HG02798 (cell line): ENCODE data around the gene CNTFR.

Experiments
- ATAC-seq: cut with Tn5 transposase; IDR thresholded peaks from one replicate; pipeline ENCODE4 v1.9.1; 2021; ENCODE audit warnings: mild to moderate bottlenecking; ENCODE audit not compliant: unreplicated experiment, poor library complexity

Gene CNTFR

DNA sequence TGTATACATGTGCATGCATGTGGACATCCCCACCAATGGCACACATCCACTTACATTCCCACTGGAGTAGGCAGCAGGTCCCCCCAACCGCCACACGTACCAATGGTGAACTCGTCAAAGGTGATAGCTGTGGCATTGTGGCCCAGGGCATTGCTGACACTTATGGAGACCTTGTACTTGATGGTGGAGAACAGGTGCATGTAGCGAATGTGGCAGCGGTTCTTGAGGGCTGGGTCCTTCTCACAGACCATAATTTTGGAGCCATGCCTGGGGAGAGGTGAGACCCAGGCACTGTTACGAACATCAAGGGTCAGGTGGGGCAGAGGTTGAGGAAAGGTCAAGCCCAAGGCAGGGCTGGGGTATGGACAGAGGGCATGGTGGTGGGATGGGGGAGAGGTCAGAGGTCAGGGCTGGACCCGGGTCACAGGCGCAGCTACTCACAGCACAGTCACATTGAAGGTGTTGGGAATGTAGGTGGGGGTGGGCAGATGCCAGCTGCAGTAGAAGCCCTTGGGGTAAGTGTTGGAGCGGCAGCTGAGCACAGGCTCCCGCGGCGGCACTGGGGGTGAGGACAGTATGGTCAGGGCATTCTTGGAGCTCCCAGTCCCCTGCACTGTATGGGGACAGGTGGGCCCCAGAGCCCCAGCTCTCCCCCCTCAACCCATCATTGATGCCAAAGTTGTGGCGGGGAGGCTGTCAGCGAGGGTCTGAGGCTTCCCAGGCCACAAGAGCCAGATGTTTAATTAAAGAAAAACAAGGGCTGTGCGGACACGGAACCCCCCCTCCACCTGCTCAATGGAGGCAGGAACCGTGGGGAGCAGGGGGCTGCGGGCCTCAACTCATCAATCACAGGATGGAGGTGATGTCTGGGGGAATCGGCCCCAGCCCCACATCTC, 31.9 kb downstream of the CNTFR start:
- no peak for ATAC-seq

DNA sequence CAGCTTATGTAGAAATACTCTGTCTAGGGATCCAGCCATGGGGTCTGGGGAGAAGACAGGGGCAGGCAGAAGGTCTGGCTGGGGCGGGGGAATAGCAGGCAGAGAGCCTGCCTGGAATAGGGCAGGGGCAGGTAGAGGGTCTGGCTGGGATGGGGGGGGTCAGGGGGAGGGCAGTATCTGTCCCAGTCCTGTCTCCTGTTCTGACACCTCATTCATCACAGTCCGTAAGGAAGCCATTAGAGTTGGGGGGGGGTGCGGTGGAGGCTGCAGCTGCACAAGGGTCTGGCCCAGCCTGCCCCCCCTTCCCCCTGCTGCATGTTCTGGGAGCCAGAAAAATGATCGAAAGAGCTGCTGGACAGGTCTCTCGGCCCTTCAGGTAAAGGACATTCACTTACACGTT, 32.6 kb downstream of the CNTFR start:
- ATAC-seq: no peak

GRCh38 chr9:34555936-34556525, 33.5 kb downstream of the CNTFR start:
- ATAC-seq: no peak

DNA sequence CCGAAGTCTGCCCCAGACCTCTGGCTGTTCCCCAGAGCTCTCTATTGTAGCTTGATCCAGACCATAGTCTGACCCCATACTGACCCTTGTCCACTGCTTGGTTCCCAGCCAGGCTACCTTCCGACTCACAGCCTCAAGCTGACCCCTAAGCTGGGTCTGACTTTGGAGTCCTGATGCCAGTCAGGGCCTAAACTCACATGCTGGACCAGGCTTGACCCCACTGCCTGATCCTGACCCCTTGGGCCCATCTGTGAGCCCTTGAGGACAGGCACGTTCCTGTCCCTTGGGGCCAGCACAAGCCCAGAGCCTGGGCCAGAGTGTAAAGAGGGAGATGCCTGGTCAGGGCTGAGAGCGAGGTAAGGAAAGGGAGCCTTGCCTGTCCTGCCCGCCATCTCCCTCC, 34.0 kb downstream of the CNTFR start:
- no peak for ATAC-seq

DNA sequence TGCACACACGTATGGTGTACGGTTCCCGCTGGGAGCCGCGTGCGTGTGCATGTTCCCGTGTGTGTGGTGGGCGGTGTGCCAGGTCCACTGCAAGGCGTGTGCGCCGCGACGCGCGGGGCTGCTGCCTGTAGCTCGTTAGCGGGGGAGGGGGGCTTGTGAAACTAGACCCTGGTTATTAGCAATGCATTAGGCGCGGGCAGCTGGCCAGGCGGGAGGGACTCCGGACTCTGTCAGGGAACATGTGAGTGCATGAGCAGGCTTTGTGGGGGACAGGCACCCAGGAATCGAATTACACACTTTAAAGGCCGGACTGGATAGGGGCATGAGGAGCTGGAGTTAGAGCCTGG, 34.5 kb downstream of the CNTFR start:
- ATAC-seq: no peak

- ATAC-seq: no peak
Measured at GRCh38 chr9:34554211-34555001, 35.1 kb downstream of the CNTFR start.

DNA sequence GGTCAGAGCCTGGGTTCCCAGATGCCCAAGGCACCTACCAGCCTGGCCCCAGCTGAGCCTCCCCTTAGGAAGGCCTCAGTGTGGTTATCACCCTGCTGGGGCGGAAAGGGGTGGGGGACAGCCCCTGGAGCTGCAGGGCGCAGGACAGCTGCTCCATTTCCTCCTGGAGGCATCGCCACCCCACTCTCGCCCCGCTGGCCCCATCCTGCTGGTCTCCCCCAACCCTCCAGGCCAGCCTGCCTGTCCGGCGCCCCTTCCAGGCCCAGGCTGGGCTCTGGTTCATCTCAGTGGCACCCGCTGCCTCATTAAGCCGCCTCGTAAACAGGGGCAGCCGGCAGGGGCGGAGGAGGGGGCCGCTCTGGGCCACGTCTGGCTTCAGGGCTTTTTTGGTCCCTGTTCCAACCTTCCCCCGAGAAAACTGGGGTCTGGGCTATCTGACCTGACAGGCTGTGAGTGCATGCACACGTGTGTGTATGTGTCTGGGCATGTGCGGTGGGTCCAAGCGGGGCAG, 36.0 kb downstream of the CNTFR start:
- ATAC-seq: no peak

DNA sequence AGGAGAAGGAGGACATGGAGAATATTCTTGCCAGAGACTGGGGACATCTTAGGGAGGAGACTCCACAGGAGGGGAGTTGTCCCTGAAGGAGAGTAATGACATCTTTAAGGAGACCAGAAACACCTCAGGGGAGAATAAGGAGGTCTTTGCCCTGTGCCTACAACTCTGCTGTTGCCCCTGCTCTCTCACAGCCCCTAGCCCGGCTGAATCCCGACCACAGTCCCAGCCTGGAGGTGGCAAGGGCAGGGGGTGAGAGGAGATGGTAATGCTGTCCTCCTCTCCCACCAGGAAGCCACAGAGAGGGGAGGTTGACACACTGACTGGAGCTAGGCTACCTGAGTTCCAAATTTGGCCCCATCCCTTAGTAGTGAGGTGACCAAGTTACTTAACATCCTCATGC, 36.5 kb downstream of the CNTFR start:
- no peak for ATAC-seq

- no peak for ATAC-seq
Measured at GRCh38 chr9:34552606-34552981, 36.9 kb downstream of the CNTFR start.

DNA sequence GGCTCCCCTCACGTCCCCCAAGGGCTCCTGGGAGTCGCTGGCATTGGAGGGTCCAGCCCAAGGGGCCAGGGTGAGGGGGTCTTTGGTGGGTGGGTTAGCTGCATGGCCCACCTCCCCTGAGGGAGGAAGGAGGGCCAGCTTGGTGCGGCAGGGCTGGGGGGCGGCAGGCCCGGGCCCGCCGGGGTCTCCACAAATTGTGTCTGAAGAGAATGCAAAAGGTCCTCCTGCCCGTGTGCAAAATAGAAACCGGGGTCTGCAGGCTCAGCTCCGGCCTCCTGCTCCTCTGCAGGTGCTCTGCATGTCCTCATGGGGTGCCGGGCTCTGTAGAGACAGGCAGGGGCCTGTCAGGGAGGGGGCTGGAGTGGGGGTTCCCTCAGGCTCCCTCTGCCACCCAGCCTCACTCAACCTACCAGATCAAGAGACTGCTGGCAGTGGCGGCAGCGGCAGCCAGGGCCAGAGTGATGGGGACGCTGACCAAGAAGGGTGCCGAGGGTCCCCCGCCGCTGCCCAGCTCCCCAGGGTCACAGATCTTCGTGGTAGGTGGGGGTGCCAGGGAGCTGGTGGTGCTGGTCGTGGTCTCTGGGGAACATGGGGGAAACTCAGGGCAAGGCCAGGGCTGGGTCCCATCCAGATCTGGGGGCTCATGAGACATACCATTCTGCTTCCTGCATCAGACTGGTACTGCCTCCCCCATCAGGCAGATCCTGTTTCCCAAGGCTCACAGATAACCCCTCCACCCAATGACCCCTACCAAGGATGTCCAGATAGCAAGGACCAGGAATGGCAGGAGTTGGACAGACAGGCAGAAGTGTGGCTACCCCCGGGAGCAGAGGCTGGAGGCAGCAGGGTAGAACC, 37.5 kb downstream of the CNTFR start:
- no peak for ATAC-seq

DNA sequence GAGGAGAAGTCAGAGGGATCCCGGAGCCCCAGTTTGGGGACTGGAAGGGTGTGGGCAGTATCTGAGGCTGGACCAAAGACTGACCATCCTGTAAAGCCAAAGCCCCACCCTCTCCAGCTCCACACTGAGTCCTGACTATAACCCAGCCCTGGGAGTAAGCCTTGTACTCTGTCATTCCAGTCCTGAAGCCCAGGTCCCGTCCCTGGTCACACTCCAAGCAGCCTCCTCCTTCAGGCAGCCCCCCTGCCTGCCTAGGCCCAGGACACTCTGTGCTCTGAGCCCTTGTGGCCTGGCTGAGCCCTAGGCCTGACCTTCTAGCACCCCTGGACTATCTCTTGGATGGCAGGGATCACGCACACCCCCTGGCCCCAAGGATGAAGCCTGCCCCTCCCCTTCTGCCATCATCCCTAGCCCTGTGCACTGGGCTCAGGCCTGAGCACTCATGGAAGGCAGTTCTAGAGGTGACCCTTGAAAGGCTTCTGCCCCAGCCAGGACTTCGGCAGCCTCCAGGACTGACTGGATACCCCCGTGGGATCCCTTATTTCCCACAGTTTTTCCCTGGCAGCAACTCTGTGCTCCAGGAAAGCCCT, 38.7 kb downstream of the CNTFR start:
- no peak for ATAC-seq

GRCh38 chr9:34550016-34550680, 39.4 kb downstream of the CNTFR start:
- no peak for ATAC-seq

DNA sequence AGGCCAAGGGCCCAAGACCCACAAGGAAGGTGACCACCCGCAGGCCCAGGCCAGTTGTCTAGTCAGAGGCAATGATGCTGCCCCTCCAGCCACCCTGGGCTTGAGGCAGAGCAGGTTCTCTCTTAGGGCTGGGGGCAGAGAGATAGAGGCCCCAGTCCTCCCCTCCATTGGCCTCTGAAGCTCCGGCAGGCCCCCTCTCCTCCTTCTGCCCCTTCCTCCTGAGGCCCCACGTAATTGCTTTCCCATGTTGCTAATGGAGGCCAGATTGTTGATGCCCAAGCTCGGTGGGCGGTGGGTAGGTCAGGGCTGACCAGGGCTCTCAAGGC, 40.2 kb downstream of the CNTFR start:
- ATAC-seq: no peak

DNA sequence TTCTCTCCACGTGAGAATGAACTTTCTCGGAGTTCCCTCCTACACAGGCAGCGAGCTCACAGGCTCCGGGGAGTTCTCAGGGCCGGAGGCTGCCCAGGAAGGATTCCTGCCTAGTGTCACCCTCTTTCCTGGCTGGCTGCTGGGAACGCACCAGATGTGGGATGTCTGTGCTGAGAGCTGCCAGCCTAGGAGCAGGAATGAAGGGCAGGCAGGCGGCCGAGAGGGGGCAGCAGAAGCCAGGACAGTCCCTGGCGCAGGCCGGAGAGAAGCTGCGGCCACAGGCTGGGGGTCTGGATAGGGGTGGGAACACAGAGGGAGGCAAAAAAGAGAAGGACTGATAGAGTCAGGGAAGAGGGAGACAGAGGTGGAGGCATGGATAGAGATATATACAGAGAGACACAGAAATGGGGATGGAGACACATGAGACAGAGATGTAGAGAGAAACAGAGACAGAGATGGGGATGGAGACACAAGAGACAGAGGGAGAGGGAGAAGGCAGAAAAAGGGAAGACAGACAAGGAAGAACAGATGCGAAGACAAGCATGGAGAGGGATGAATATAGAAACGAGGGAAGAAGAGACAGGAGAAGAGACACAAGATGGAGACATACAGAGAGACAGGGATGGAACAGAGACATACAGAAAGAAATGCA, 41.4 kb downstream of the CNTFR start:
- ATAC-seq: no peak

- no peak for ATAC-seq
Measured at GRCh38 chr9:34546834-34547827, 42.4 kb downstream of the CNTFR start.

- ATAC-seq: no peak
Measured at GRCh38 chr9:34546102-34546833, 43.3 kb downstream of the CNTFR start.

- no peak for ATAC-seq
Measured at GRCh38 chr9:34545497-34545896, 44.0 kb downstream of the CNTFR start.
